Skeletal muscle tissue (tissue), 5 donors: ENCODE data around the gene AKTIP. TPM values are rescaled to one million over a fixed set of nuclear protein-coding genes. Genes with fewer than 3 reads are reported as not detected.

Experiments used
- H3K27ac ChIP-seq: one replicate; pipeline ENCODE4 v1.7.0; 2013; ENCODE audit warnings: mild to moderate bottlenecking, low read depth, low read length, inconsistent platforms
- H3K27me3 ChIP-seq, 3 donors: one replicate each; pipeline ENCODE4 v1.7.0; 2013; ENCODE audit warnings: low read length in 3 of 3; ENCODE audit not compliant: control insufficient read depth in 3 of 3, insufficient read depth in 3 of 3
- H3K36me3 ChIP-seq, 3 donors: one replicate each; pipeline ENCODE4 v1.7.0; 2013; ENCODE audit warnings: low read length in 3 of 3; ENCODE audit not compliant: control insufficient read depth in 3 of 3, insufficient read depth in 3 of 3
- H3K4me1 ChIP-seq, 3 donors: one replicate each; pipeline ENCODE4 v1.7.0; 2013; ENCODE audit warnings: low read length in 3 of 3, mild to moderate bottlenecking in 3 of 3; ENCODE audit not compliant: control insufficient read depth in 3 of 3, insufficient read depth in 3 of 3
- H3K4me3 ChIP-seq, 3 donors: one replicate each; pipeline ENCODE4 v1.7.0; 2013; ENCODE audit warnings: low read length in 3 of 3
- H3K9ac ChIP-seq, 3 donors: one replicate each; pipeline ENCODE4 v1.7.0; 2013; ENCODE audit warnings: low read length in 3 of 3, mild to moderate bottlenecking in 3 of 3, moderate library complexity in 2 of 3, low read depth in 1 of 3
- H3K9me3 ChIP-seq, 3 donors: one replicate each; pipeline ENCODE4 v1.7.0; 2013; ENCODE audit warnings: low read length in 3 of 3; ENCODE audit not compliant: control insufficient read depth in 3 of 3
- small RNA-seq: library from RNA; depleted of rRNA; stranded (forward); fragments of <200 nt; gene quantifications from one replicate; pipeline ENCODE3, GENCODE V24; 2014
- total RNA-seq: library from RNA; depleted of rRNA; stranded (reverse); fragments of >200 nt; gene quantifications from one replicate; pipeline ENCODE4 v1.2.3, GENCODE V29; 2014
- donor health status: Osteomylitis.

The AKTIP gene
- total RNA-seq, 1 donor from 2014 or later, result 38.6 TPM

- Histone ChIP-seq H3K9me3 (no peaks in the 10 kb centered on the region), H3K4me3 (no peak overlapping the region), H3K27ac (no peak overlapping the region)
Measured at GRCh38 chr16:53456625-53457024, 46.4 kb downstream of the AKTIP start.

DNA sequence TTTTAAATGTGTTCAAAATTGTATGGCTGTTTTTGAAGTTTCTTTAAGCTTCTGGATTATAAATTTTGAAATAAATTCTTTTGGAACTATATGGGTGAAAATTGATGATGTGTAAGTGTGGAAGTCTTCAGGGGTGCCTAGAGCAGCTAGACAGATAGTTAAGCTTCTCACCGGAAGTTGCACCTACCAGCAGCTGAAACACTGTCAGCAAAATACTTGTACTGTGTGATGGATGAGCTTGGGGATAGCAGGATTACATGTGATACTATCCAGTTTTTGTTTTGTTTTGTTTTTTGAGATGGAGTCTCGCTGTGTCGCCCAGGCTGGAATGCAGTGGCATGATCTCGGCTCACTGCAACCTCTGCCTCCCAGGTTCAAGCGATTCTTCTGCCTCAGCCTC, 49.1 kb downstream of the AKTIP start:
- H3K36me3 ChIP-seq, result peaks cover 19 to 51% (median 49%) of the 10 kb centered on the region in 3 donors
- no peak overlapping the region for H3K4me3 ChIP-seq

More at GRCh38 chr16:53456625-53457024, 46.4 kb downstream of the AKTIP start:
- no peaks in the 10 kb centered on the region for H3K27me3 ChIP-seq
- no peaks in the 10 kb centered on the region for H3K4me1 ChIP-seq
- no peak overlapping the region for H3K9ac ChIP-seq
- H3K36me3 ChIP-seq, result peaks cover 21 to 66% (median 60%) of the 10 kb centered on the region in 3 donors

DNA sequence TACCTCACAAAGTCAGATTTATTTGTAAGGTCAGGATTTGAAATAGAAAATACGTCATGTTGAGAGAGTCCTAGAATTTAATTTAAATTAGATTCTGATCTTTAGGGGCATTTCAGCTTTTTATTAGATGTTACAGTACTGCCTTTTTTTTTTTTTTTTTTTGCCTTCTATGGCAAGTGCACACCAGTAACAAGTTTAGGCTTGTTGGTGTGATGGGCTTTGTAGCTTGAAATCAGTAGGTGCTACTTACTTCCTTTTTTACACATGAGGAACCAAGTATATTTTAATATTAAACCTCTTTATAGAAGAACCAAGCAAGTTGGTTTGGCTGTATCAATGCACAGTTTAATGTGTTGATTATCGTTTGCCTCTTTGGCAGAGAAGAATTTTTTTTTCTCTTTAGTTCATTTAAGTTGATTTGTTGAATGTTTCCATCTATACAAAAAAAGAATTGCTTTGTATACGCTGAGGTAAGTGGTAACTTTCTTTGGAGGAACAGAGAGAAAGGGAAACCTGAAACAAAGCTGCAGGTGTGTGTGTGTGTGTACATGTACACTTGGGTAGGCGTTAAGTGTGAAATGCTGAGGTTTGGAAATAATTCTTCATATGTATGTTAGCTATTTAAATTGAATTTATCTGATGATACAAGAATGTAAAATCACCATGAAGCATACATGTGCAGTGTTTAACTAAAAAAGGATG, 53.0 kb downstream of the AKTIP start:
- H3K4me1 ChIP-seq, result no peaks in the 10 kb centered on the region
- peaks cover 9 to 30% (median 27%) of the 10 kb centered on the region in 3 donors for H3K36me3 ChIP-seq
- no peak overlapping the region for H3K4me3 ChIP-seq
- no peaks in the 10 kb centered on the region for H3K9me3 ChIP-seq
- H3K27me3 ChIP-seq, result no peaks in the 10 kb centered on the region
- H3K27ac ChIP-seq, result no peak overlapping the region
- no peak overlapping the region for H3K9ac ChIP-seq

More for the DNA sequence above, 49.1 kb downstream of the AKTIP start:
- Histone ChIP-seq H3K9ac (no peak overlapping the region), H3K27me3 (no peaks in the 10 kb centered on the region), H3K9me3 (no peaks in the 10 kb centered on the region), H3K27ac (no peak overlapping the region), H3K4me1 (no peaks in the 10 kb centered on the region)

DNA sequence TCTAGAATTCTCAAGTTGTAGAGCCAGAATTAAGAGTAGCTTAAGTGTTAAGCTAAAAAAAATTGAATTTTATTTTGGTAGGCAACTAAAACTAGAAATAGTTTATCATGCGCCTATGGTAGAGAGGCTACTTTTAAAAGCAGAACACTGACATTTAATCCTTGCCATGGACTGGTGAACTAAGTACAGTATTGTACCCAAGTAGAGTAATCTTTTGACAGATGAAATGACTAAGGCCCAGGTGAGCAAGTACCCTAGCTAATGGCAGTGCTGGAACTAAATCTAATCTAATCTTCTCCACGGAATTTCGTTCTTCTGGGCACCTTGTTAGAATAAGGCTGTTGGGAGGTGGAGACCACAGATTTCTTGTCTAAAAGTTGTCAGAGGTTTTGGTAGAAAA, 56.9 kb downstream of the AKTIP start:
- no peak overlapping the region for H3K27ac ChIP-seq
- H3K9me3 ChIP-seq, result no peaks in the 10 kb centered on the region
- peaks cover 8 to 25% (median 14%) of the 10 kb centered on the region in 3 donors for H3K36me3 ChIP-seq
- no peak overlapping the region for H3K4me3 ChIP-seq
- H3K4me1 ChIP-seq, result no peaks in the 10 kb centered on the region
- no peaks in the 10 kb centered on the region for H3K27me3 ChIP-seq
- H3K9ac ChIP-seq, result no peak overlapping the region

- H3K27me3 ChIP-seq, result no peaks in the 10 kb centered on the region
- no peaks in the 10 kb centered on the region for H3K4me1 ChIP-seq
- no peak overlapping the region for H3K27ac ChIP-seq
- H3K9me3 ChIP-seq, result no peaks in the 10 kb centered on the region
- H3K36me3 ChIP-seq, result peaks cover 8 to 28% (median 16%) of the 10 kb centered on the region in 3 donors
- no peak overlapping the region for H3K9ac ChIP-seq
- H3K4me3 ChIP-seq, result no peak overlapping the region
Measured at GRCh38 chr16:53445534-53445933, 57.5 kb downstream of the AKTIP start.

Small RNA genes lying within 50 kb of the gene (small RNA-seq; reads per million reads assigned to genes)
- gene RNU6-1153P, result not detected

Other genes starting within 250 kb of the AKTIP start
- gene RBL2, start 68.7 kb downstream of the AKTIP start, total RNA-seq, result 60.5 TPM
- 13.6 TPM for gene RPGRIP1L, start 200.7 kb upstream of the AKTIP start, total RNA-seq
- 37.1 TPM for gene FTO, start 200.9 kb upstream of the AKTIP start, total RNA-seq